H9 (cell line): ENCODE results near the gene CLN5. TPM values are rescaled to one million over a fixed set of nuclear protein-coding genes. Genes with fewer than 3 reads are reported as not detected.

Experiments used
- DNase-seq: peaks from one replicate; pipeline ENCODE4 v3.0.0-alpha.2; 2017
- H2AFZ ChIP-seq: one replicate; pipeline ENCODE4 v1.6.1; 2013; ENCODE audit warnings: mild to moderate bottlenecking, low read length, control low read depth, moderate library complexity
- H2AK5ac ChIP-seq: 2 replicates; pipeline ENCODE4 v1.6.1; 2013; ENCODE audit warnings: low read length, control low read depth, mixed read lengths; ENCODE audit not compliant: insufficient read length
- H2BK120ac ChIP-seq: one replicate; pipeline ENCODE4 v1.6.1; 2013; ENCODE audit warnings: low read depth, mild to moderate bottlenecking, low read length, control low read depth, inconsistent platforms; ENCODE audit not compliant: poor library complexity, severe bottlenecking
- H2BK12ac ChIP-seq: 2 replicates; pipeline ENCODE4 v1.6.1; 2013; ENCODE audit warnings: low read length, control low read depth, mixed read lengths, low read depth; ENCODE audit not compliant: insufficient read length
- H2BK15ac ChIP-seq: 2 replicates; pipeline ENCODE4 v1.6.1; 2013; ENCODE audit warnings: low read depth, low read length, control low read depth
- H2BK20ac ChIP-seq: one replicate; pipeline ENCODE4 v1.6.1; 2013; ENCODE audit warnings: low read depth, mild to moderate bottlenecking, low read length, control low read depth, inconsistent platforms; ENCODE audit not compliant: poor library complexity, severe bottlenecking
- H2BK5ac ChIP-seq: 2 replicates; pipeline ENCODE4 v1.6.1; 2013; ENCODE audit warnings: low read length, control low read depth, mixed read lengths; ENCODE audit not compliant: insufficient read length
- H3K14ac ChIP-seq: 2 replicates; pipeline ENCODE4 v1.6.1; 2013; ENCODE audit warnings: low read length, control low read depth; ENCODE audit not compliant: insufficient read depth
- H3K18ac ChIP-seq: 2 replicates; pipeline ENCODE4 v1.6.1; 2013; ENCODE audit warnings: low read depth, mild to moderate bottlenecking, mixed read lengths, low read length, control low read depth; ENCODE audit not compliant: insufficient read length
- H3K23ac ChIP-seq: 2 replicates; pipeline ENCODE4 v1.6.1; 2013; ENCODE audit warnings: low read length, control low read depth, mixed read lengths, low read depth; ENCODE audit not compliant: insufficient read length
- H3K23me2 ChIP-seq: 2 replicates; pipeline ENCODE4 v1.6.1; 2013; ENCODE audit warnings: low read depth, mild to moderate bottlenecking, mixed read lengths, low read length, control low read depth; ENCODE audit not compliant: insufficient read length, poor library complexity, severe bottlenecking
- H3K27ac ChIP-seq: 2 replicates; pipeline ENCODE4 v1.5.1; 2013; ENCODE audit warnings: low read length, control low read depth, mixed read lengths, low read depth; ENCODE audit not compliant: insufficient read length
- H3K27me3 ChIP-seq: 2 replicates; pipeline ENCODE4 v1.6.1; 2013; ENCODE audit warnings: low read length, control low read depth, inconsistent platforms; ENCODE audit not compliant: insufficient read depth
- H3K4ac ChIP-seq: 2 replicates; pipeline ENCODE4 v1.6.1; 2013; ENCODE audit warnings: low read depth, mild to moderate bottlenecking, control low read depth, inconsistent platforms, low read length, moderate library complexity
- H3K4me1 ChIP-seq: 2 replicates; pipeline ENCODE4 v1.6.1; 2013; ENCODE audit warnings: low read length, control low read depth, inconsistent platforms; ENCODE audit not compliant: insufficient read depth
- H3K4me2 ChIP-seq: 2 replicates; pipeline ENCODE4 v1.6.1; 2013; ENCODE audit warnings: low read length, control low read depth, mixed read lengths; ENCODE audit not compliant: insufficient read length, insufficient read depth
- H3K56ac ChIP-seq: 2 replicates; pipeline ENCODE4 v1.6.1; 2013; ENCODE audit warnings: low read depth, mild to moderate bottlenecking, mixed read lengths, low read length, control low read depth; ENCODE audit not compliant: insufficient read length
- H3K79me1 ChIP-seq: 2 replicates; pipeline ENCODE4 v1.6.1; 2013; ENCODE audit warnings: low read depth, mild to moderate bottlenecking, moderate library complexity, low read length, control low read depth, inconsistent platforms; ENCODE audit not compliant: insufficient read depth, poor library complexity, severe bottlenecking
- H3K79me2 ChIP-seq: 2 replicates; pipeline ENCODE4 v1.6.1; 2013; ENCODE audit warnings: low read length, control low read depth, inconsistent platforms; ENCODE audit not compliant: insufficient read depth
- H3K9ac ChIP-seq: 2 replicates; pipeline ENCODE4 v1.6.1; 2013; ENCODE audit warnings: low read length, control low read depth, mixed read lengths; ENCODE audit not compliant: insufficient read length; ENCODE audit errors: extremely low read depth
- H3K9me3 ChIP-seq: one replicate; pipeline ENCODE4 v1.6.1; 2013; ENCODE audit warnings: low read depth, low read length, inconsistent platforms; ENCODE audit not compliant: control insufficient read depth
- H3T11ph ChIP-seq: one replicate; pipeline ENCODE4 v1.6.1; 2013; ENCODE audit warnings: mild to moderate bottlenecking, low read length, control low read depth, inconsistent platforms
- H4K20me1 ChIP-seq: one replicate; pipeline ENCODE4 v1.6.1; 2013; ENCODE audit not compliant: control insufficient read depth, insufficient read length, insufficient read depth
- H4K5ac ChIP-seq: 2 replicates; pipeline ENCODE4 v1.6.1; 2013; ENCODE audit warnings: low read depth, mild to moderate bottlenecking, mixed read lengths, low read length, control low read depth; ENCODE audit not compliant: insufficient read length
- H4K8ac ChIP-seq: replicated peaks from 2 replicates; pipeline ENCODE4 v1.6.1; 2013; ENCODE audit warnings: low read length, control low read depth, mixed read lengths, low read depth; ENCODE audit not compliant: insufficient read length
- H4K91ac ChIP-seq: 2 replicates; pipeline ENCODE4 v1.6.1; 2013; ENCODE audit warnings: low read depth, mild to moderate bottlenecking, moderate library complexity, mixed read lengths, low read length, control low read depth; ENCODE audit not compliant: insufficient read length
- H3K27ac Mint-ChIP-seq, 3 experiments: 2 replicates in 2 of 3; 3 replicates in 1 of 3; pipeline ENCODE4 v1.8.0; 2020 to 2021; ENCODE audit warnings: mixed read lengths in 3 of 3, mild to moderate bottlenecking in 1 of 3, moderate library complexity in 1 of 3
- H3K27me3 Mint-ChIP-seq: 2 replicates; pipeline ENCODE4 v1.8.0; 2021; ENCODE audit warnings: low read depth, mild to moderate bottlenecking, moderate library complexity, mixed read lengths
- H3K36me3 Mint-ChIP-seq, 3 experiments: 2 replicates in 2 of 3; 3 replicates in 1 of 3; pipeline ENCODE4 v1.8.0; 2020 to 2021; ENCODE audit warnings: low read depth in 3 of 3, mixed read lengths in 3 of 3; ENCODE audit not compliant: insufficient read depth in 1 of 3
- H3K4me1 Mint-ChIP-seq, 2 experiments: 2 replicates each; pipeline ENCODE4 v1.8.0; 2020; ENCODE audit warnings: mixed read lengths in 2 of 2
- H3K4me3 Mint-ChIP-seq, 2 experiments: 2 replicates in 1 of 2; 3 replicates in 1 of 2; pipeline ENCODE4 v1.8.0; 2020 to 2021; ENCODE audit warnings: mild to moderate bottlenecking in 2 of 2, mixed read lengths in 2 of 2, moderate library complexity in 1 of 2
- H3K9me3 Mint-ChIP-seq, 2 experiments: 2 replicates in 1 of 2; 3 replicates in 1 of 2; pipeline ENCODE4 v1.8.0; 2020; ENCODE audit warnings: mild to moderate bottlenecking in 2 of 2, mixed read lengths in 2 of 2, moderate library complexity in 1 of 2
- WGBS: extraction: QIAGEN DNeasy Blood & Tissue Kit; methylation state at CpG from one replicate; pipeline ENCODE4 v1.1.7; 2013; ENCODE audit warnings: missing lambda C conversion rate, low lambda C conversion rate, mixed read lengths; ENCODE audit not compliant: insufficient read length; ENCODE audit errors: extremely low coverage; 5-methylcytosine and 5-hydroxymethylcytosine counted together
- total RNA-seq: library from RNA; stranded (reverse); gene quantifications from 2 replicates; pipeline ENCODE4 v1.2.1, GENCODE V29; 2021
- TF ChIP-seq, protein P1 (sequence below): fragments of 200-600 bp; sonication (generic); conservative IDR thresholded peaks from 3 replicates; pipeline ENCODE4 v1.8.0; 2021; ENCODE audit warnings: antibody characterized with exemption, mild to moderate bottlenecking

The CLN5 gene
- total RNA-seq, 1 experiment from 2014 or later = 8.3 TPM

DNA sequence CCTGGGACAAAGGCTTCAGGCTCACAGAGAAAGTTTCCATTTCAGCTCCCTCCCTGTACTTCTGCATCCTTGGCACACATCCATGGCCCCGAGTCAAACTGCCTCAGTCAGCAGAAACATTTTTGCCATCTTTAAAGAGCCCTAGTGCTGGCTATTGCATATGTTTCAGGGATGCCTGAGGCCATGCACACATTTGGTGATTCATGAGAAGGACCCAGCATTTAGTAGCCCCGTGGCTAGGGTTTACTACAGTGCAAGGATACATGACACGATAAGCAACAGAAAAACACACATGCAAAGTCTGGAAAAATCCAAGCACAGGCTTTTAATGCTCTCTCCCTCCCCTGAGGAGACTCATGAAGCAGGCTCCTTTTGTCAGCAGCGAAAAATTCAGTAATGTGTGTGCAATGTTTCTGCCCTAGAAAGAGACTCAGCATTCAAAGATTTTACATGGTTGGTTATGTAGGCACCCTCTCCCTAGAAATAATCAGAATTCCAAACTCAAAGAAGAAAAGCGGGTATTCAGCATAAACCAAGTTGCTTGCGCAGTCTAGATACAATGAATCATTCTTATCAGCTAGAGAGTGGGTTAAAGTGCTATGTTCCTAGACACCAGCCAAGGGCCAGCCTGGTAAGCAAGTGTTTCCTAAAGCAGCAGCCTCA is 26.0 kb upstream of the CLN5 start:
- Histone ChIP-seq H3K4ac (no peak overlapping the region), H4K8ac (no peak overlapping the region), H3K79me2 (no peaks in the 10 kb centered on the region), H3K56ac (no peak overlapping the region), H2AFZ (no peak overlapping the region), H4K91ac (no peak overlapping the region), H4K5ac (no peak overlapping the region), H3K79me1 (no peaks in the 10 kb centered on the region), H3K9ac (no peak overlapping the region), H2AK5ac (no peak overlapping the region), H3K4me1 (no peaks in the 10 kb centered on the region), H2BK120ac (no peak overlapping the region), H3K23me2 (no peaks in the 10 kb centered on the region), H4K20me1 (no peaks in the 10 kb centered on the region), H3K23ac (no peak overlapping the region), H2BK12ac (no peak overlapping the region), H3K27ac (no peak overlapping the region), H3K18ac (no peak overlapping the region), H2BK5ac (no peak overlapping the region), H3K4me2 (no peak overlapping the region), H2BK15ac (no peak overlapping the region), H2BK20ac (no peak overlapping the region), H3K9me3 (peaks cover 4% of the 10 kb centered on the region), H3T11ph (no peak overlapping the region), H3K27me3 (no peaks in the 10 kb centered on the region), H3K14ac (no peak overlapping the region)
- WGBS = no CpG with 5 or more reads among the region's 6 CpGs
- Mint-ChIP-seq H3K9me3 (peaks cover 7% of the 10 kb centered on the region in 2 experiments), H3K27me3 (no peaks in the 10 kb centered on the region), H3K27ac (no peak overlapping the region), H3K36me3 (peaks cover 0 to 6% (median 0%) of the 10 kb centered on the region in 3 experiments; a peak in 2 of 7 replicates), H3K4me1 (no peaks in the 10 kb centered on the region), H3K4me3 (no peak overlapping the region)
- TF ChIP-seq, protein P1, sequence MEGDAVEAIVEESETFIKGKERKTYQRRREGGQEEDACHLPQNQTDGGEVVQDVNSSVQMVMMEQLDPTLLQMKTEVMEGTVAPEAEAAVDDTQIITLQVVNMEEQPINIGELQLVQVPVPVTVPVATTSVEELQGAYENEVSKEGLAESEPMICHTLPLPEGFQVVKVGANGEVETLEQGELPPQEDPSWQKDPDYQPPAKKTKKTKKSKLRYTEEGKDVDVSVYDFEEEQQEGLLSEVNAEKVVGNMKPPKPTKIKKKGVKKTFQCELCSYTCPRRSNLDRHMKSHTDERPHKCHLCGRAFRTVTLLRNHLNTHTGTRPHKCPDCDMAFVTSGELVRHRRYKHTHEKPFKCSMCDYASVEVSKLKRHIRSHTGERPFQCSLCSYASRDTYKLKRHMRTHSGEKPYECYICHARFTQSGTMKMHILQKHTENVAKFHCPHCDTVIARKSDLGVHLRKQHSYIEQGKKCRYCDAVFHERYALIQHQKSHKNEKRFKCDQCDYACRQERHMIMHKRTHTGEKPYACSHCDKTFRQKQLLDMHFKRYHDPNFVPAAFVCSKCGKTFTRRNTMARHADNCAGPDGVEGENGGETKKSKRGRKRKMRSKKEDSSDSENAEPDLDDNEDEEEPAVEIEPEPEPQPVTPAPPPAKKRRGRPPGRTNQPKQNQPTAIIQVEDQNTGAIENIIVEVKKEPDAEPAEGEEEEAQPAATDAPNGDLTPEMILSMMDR = no peak
- no peak for DNase-seq
